IMR-90 (cell line): ENCODE measurements around the gene KCNK3. TPM values are rescaled to one million over a fixed set of nuclear protein-coding genes. Genes with fewer than 3 reads are reported as not detected.

ENCODE experiments used
- ATAC-seq: fragments of 200-7000 bp; cut with Tn5 transposase; 2 replicates; pipeline ENCODE4 v1.9.1; 2020; ENCODE audit warnings: low read depth, mild to moderate bottlenecking, moderate library complexity
- BruUV-seq: library from RNA; stranded (reverse); fragments of 400-500 nt; replicated peaks from 2 replicates; lab custom pipeline; 2021; lab: Mats Ljungman, UMichigan
- CTCF ChIA-PET: fragments of 300-600 bp; formaldehyde crosslinking; extraction: SDS; loops from one replicate; lab custom pipeline; 2021; ENCODE audit warnings: antibody characterized with exemption; lab: Yijun Ruan, JAX
- POLR2A ChIA-PET: fragments of 300-600 bp; sonication (Branson Sonifier 250); formaldehyde crosslinking; loops from one replicate; lab custom pipeline; 2022; ENCODE audit warnings: antibody characterized with exemption; ENCODE audit not compliant: unreplicated experiment; lab: Charles Lee
- DNase-seq: peaks from one replicate; pipeline ENCODE4 v3.0.0; 2013
- H2AFZ ChIP-seq: replicated peaks from 2 replicates; pipeline ENCODE3; 2013; ENCODE audit warnings: low read length, mild to moderate bottlenecking; ENCODE audit not compliant: poor library complexity
- H2AK5ac ChIP-seq: 2 replicates; pipeline ENCODE4 v1.6.1; 2013; ENCODE audit warnings: low read depth, low read length, inconsistent platforms
- H2AK9ac ChIP-seq: replicated peaks from 2 replicates; pipeline ENCODE3; 2013; ENCODE audit warnings: mild to moderate bottlenecking, low read depth, low read length, moderate library complexity; ENCODE audit not compliant: poor library complexity
- H2BK120ac ChIP-seq: 2 replicates; pipeline ENCODE4 v1.6.1; 2013; ENCODE audit warnings: low read depth, low read length, inconsistent platforms
- H2BK15ac ChIP-seq: 3 replicates; pipeline ENCODE4 v1.6.1; 2013; ENCODE audit warnings: low read depth, low read length, inconsistent platforms
- H2BK20ac ChIP-seq: 2 replicates; pipeline ENCODE4 v1.6.1; 2013; ENCODE audit warnings: low read depth, mild to moderate bottlenecking, inconsistent platforms, low read length, moderate library complexity
- H2BK5ac ChIP-seq: 2 replicates; pipeline ENCODE4 v1.6.1; 2013; ENCODE audit warnings: mild to moderate bottlenecking, low read depth, low read length, inconsistent platforms; ENCODE audit not compliant: poor library complexity, severe bottlenecking
- H3K14ac ChIP-seq: replicated peaks from 2 replicates; pipeline ENCODE4 v1.6.1; 2013; ENCODE audit warnings: low read depth, low read length, inconsistent platforms
- H3K18ac ChIP-seq: 2 replicates; pipeline ENCODE4 v1.6.1; 2013; ENCODE audit warnings: low read depth, low read length, control low read depth
- H3K23ac ChIP-seq: 2 replicates; pipeline ENCODE4 v1.6.1; 2013; ENCODE audit warnings: low read depth, low read length, inconsistent platforms
- H3K27ac ChIP-seq: 2 replicates; pipeline ENCODE4 v1.5.1; 2013; ENCODE audit warnings: mild to moderate bottlenecking, control low read depth, low read length; ENCODE audit not compliant: insufficient read depth
- H3K27me3 ChIP-seq: 2 replicates; pipeline ENCODE4 v1.6.1; 2013; ENCODE audit warnings: low read length; ENCODE audit not compliant: control insufficient read depth, insufficient read depth
- H3K36me3 ChIP-seq: 2 replicates; pipeline ENCODE4 v1.6.1; 2013; ENCODE audit warnings: low read length, mixed read lengths; ENCODE audit not compliant: control insufficient read depth, insufficient read depth
- H3K4ac ChIP-seq: 2 replicates; pipeline ENCODE4 v1.6.1; 2013; ENCODE audit warnings: low read depth, low read length, inconsistent platforms
- H3K4me1 ChIP-seq: 2 replicates; pipeline ENCODE4 v1.6.1; 2013; ENCODE audit warnings: low read length, mixed read lengths; ENCODE audit not compliant: control insufficient read depth, insufficient read depth
- H3K4me2 ChIP-seq: 2 replicates; pipeline ENCODE4 v1.6.1; 2013; ENCODE audit warnings: low read depth, mild to moderate bottlenecking, control low read depth, low read length, moderate library complexity
- H3K4me3 ChIP-seq: 2 replicates; pipeline ENCODE4 v1.5.1; 2013; ENCODE audit warnings: low read depth, mild to moderate bottlenecking, control low read depth, low read length, moderate library complexity; ENCODE audit not compliant: insufficient read depth
- H3K56ac ChIP-seq: 2 replicates; pipeline ENCODE4 v1.6.1; 2013; ENCODE audit warnings: low read length, inconsistent platforms; ENCODE audit not compliant: insufficient read depth; ENCODE audit errors: extremely low read depth
- H3K79me1 ChIP-seq, 2 experiments: 2 replicates each; pipeline ENCODE4 v1.6.1; 2013; ENCODE audit warnings: low read length in 2 of 2, inconsistent platforms in 1 of 2, low read depth in 1 of 2
- H3K9ac ChIP-seq: 2 replicates; pipeline ENCODE4 v1.6.1; 2013; ENCODE audit warnings: low read depth, low read length, control low read depth
- H3K9me1 ChIP-seq: 2 replicates; pipeline ENCODE4 v1.6.1; 2013; ENCODE audit warnings: low read length, inconsistent platforms; ENCODE audit not compliant: insufficient read depth
- H3K9me3 ChIP-seq: 2 replicates; pipeline ENCODE4 v1.6.1; 2013; ENCODE audit warnings: low read length; ENCODE audit not compliant: control insufficient read depth, insufficient read depth
- H4K20me1 ChIP-seq: 2 replicates; pipeline ENCODE4 v1.6.1; 2013; ENCODE audit warnings: low read length, inconsistent platforms; ENCODE audit not compliant: insufficient read depth
- H4K5ac ChIP-seq: 2 replicates; pipeline ENCODE4 v1.6.1; 2013; ENCODE audit warnings: mild to moderate bottlenecking, low read depth, low read length, control low read depth
- H4K8ac ChIP-seq, 2 experiments: 2 replicates each; pipeline ENCODE4 v1.6.1; 2013; ENCODE audit warnings: low read depth in 2 of 2, low read length in 2 of 2, control low read depth in 1 of 2, inconsistent platforms in 1 of 2
- H4K91ac ChIP-seq: 2 replicates; pipeline ENCODE4 v1.6.1; 2013; ENCODE audit warnings: low read depth, low read length, inconsistent platforms; ENCODE audit not compliant: insufficient read depth
- CHD1 ChIP-seq: IDR thresholded peaks from 2 replicates; pipeline ENCODE4 v1.6.1; 2012; ENCODE audit warnings: low read depth, low read length, improper control_type of control experiment
- FOS ChIP-seq: fragments of 150-350 bp; IDR thresholded peaks from 2 replicates; pipeline ENCODE4 v1.6.1; 2016; ENCODE audit warnings: low read depth, low read length
- MAFK ChIP-seq: IDR thresholded peaks from 2 replicates; pipeline ENCODE4 v1.6.1; 2012; ENCODE audit warnings: low read depth, low read length, improper control_type of control experiment
- MAZ ChIP-seq: IDR thresholded peaks from 2 replicates; pipeline ENCODE4 v1.6.1; 2012; ENCODE audit warnings: low read depth, mild to moderate bottlenecking, low read length, improper control_type of control experiment, moderate library complexity, borderline replicate concordance
- POLR2A ChIP-seq: IDR thresholded peaks from 2 replicates; pipeline ENCODE4 v1.6.1; 2012; ENCODE audit warnings: mild to moderate bottlenecking, low read depth, low read length
- RCOR1 ChIP-seq: IDR thresholded peaks from 2 replicates; pipeline ENCODE4 v1.6.1; 2012; ENCODE audit warnings: mild to moderate bottlenecking, low read length, improper control_type of control experiment; ENCODE audit not compliant: insufficient replicate concordance
- RFX5 ChIP-seq: IDR thresholded peaks from 2 replicates; pipeline ENCODE4 v1.8.0; 2012; ENCODE audit warnings: low read depth, mild to moderate bottlenecking, low read length, moderate library complexity
- WGBS, 2 experiments: methylation state at CpG; one replicate each; pipeline versions ENCODE4 v1.1.5 to v1.1.7; 2013; ENCODE audit warnings: missing lambda C conversion rate in 2 of 2; ENCODE audit not compliant: insufficient read length in 1 of 2; ENCODE audit errors: extremely low coverage in 2 of 2; 5-methylcytosine and 5-hydroxymethylcytosine counted together
- dilution Hi-C: fragments of 300-500 bp; cut with HindIII; formaldehyde crosslinking; loops from one replicate; pipeline ENCODE4 v1.14.3; 2018; ENCODE audit warnings: low sequenced_read_pairs; ENCODE audit not compliant: unreplicated experiment
- in situ Hi-C: fragments of 300-500 bp; cut with MboI; formaldehyde crosslinking; loops from 3 replicates; pipeline ENCODE4 v1.14.3; 2019; ENCODE audit warnings: low sequenced_read_pairs, inconsistent platforms, mixed read lengths
- intact Hi-C: fragments of 100-400 bp; cut with micrococcal nuclease; formaldehyde crosslinking; loops from 2 replicates; pipeline ENCODE4 v1.10.0; 2022
- polyA plus RNA-seq, 3 experiments: library from polyadenylated mRNA; depleted of rRNA; stranded (reverse); fragments of >200 nt; gene quantifications; 2 replicates each; pipeline ENCODE4 v1.2.3, GENCODE V29; 2012; ENCODE audit warnings: low replicate concordance in 1 of 3
- total RNA-seq: library from RNA; depleted of rRNA; stranded (reverse); fragments of >200 nt; gene quantifications from 2 replicates; pipeline ENCODE4 v1.2.3, GENCODE V29; 2012

Gene KCNK3
- total and polyA plus RNA-seq, 2 of the 4 experiments (the other 2 are of a cell fraction): under 0.01 to 0.03 TPM

DNA sequence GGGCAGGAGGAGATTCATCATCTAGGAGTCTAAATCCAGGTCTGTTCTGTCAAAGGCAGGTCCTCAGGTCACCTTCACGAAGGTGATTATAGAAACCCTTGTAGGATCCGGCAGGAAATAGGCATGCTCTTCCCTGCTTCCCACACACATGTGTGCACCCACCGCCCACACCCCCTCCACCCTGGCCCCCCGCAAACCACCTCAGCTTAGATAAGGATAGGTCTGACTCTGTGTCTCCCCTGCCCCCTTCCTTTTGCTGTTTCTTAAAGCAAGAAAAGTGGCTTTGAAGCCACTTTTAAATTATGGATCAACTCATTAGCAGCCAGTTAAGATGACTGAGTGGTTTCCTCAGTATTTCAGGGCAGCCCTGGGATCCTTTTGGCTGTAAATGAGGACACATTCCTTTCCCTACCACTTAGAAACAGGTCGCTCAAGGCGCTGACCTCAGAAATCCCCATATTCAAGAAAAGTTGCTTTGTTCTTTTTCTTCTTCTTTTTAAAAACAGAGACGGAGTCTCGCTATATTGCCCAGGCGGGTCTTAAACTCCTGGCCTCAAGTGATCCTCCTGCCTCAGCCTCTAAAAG lies 36.8 kb upstream of the KCNK3 start:
- ATAC-seq (no peak), DNase-seq (no peak)
- WGBS, 2 experiments: no CpG with 5 or more reads among the region's 9 CpGs
- Histone ChIP-seq H3K9me3 (peaks cover under 1% of the 10 kb centered on the region; the same call in 1 of the 2 replicates), H3K14ac (no peak overlapping the region), H2AFZ (no peak overlapping the region), H4K20me1 (no peaks in the 10 kb centered on the region), H3K4ac (no peak overlapping the region), H3K27me3 (peaks cover 27% of the 10 kb centered on the region), H2AK5ac (no peak overlapping the region), H3K18ac (no peak overlapping the region), H3K27ac (no peak overlapping the region), H3K9me1 (no peaks in the 10 kb centered on the region), H3K79me1 (no peaks in the 10 kb centered on the region), H3K36me3 (no peaks in the 10 kb centered on the region), H3K56ac (no peak overlapping the region), H3K4me3 (no peak overlapping the region), H3K23ac (no peak overlapping the region), H2BK5ac (no peak overlapping the region), H2BK15ac (no peak overlapping the region), H3K9ac (no peak overlapping the region), H2AK9ac (no peak overlapping the region), H3K4me1 (peaks cover 2% of the 10 kb centered on the region; the same call in 1 of the 2 replicates), H3K4me2 (no peak overlapping the region), H2BK120ac (no peak overlapping the region), H4K8ac (no peak overlapping the region), H4K91ac (no peak overlapping the region), H2BK20ac (no peak overlapping the region), H4K5ac (no peak overlapping the region)
- no TSS peak for BruUV-seq
- CTCF ChIA-PET: no interaction called here
- intact Hi-C loops: no loop called here
- in situ Hi-C loops: no loop called here
- POLR2A ChIA-PET: no interaction called here
- no peak for TF ChIP-seq FOS
- TF ChIP-seq RCOR1: no peak
- no peak for TF ChIP-seq POLR2A
- TF ChIP-seq MAFK: no peak
- no peak for TF ChIP-seq RFX5
- TF ChIP-seq CHD1: no peak
- no peak for TF ChIP-seq MAZ
- dilution Hi-C loops: no loop called here
